OCI-LY3 (cell line): ENCODE data around the gene GREM1.

Experiments used
- CTCF ChIP-seq: fragments of 200-600, 300-600 bp; sonication (generic); IDR thresholded peaks from 2 replicates; pipeline ENCODE4 v1.5.1; 2014; ENCODE audit warnings: antibody characterized with exemption, low read length, low read depth
- EZH2phosphoT487 ChIP-seq: fragments of 200-600 bp; shearing (Covaris generic); IDR thresholded peaks from 2 replicates; pipeline ENCODE4 v1.6.1; 2018; ENCODE audit warnings: antibody characterized with exemption, mixed run types, low read depth

- no peak for TF ChIP-seq EZH2phosphoT487
- no peak for TF ChIP-seq CTCF
These were observed 56.2 kb downstream of the GREM1 start for GRCh38 chr15:32774022-32774421.
